T1000 (cell line): Measurements from ENCODE around the gene DUSP16.
"Not testable (repeated sequence)": the region's sequence is repeated elsewhere in the genome, so short reads cannot be mapped to it uniquely, and the experiment has no call there.

Experiments
- DNase-seq: peaks from one replicate; lab custom pipeline; 2025; ENCODE audit warnings: mixed read lengths; lab: John Stamatoyannopoulos, UW

Gene DUSP16

DNA sequence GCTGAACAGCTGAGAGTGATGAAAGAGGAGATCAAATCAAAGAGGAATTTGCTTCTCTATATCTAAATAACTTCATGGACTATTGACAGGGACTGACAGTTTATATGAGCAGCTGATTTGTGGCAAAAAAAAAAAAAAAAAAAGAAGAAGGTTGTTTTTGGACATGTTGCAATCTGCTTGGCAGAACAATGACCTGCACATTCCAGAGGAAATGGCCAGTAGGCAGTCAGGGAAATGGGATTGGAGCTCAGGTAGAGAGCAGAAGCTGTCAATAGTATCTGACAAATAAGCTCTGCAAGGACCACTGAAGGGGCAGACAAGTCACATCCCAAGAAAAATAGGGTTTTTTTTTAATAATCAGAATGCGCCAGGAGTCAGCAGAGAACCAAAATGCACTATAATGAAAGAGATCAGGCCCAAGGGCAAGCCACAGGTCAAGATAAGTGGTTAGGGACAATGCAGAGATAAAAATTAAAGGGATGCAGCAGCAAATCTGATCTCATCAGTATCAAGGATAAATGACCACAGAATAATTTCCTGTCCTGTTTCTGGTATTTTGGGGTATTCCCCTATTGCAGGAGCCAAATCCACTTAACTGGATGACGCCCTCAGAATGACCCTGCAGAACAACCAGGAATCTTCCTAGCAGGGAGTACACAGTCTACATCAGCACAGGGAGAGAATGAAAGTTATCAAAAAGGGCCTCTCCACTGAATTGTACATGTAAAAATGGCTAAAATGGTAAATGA, 22.6 kb upstream of the DUSP16 start:
- no peak for DNase-seq

DNA sequence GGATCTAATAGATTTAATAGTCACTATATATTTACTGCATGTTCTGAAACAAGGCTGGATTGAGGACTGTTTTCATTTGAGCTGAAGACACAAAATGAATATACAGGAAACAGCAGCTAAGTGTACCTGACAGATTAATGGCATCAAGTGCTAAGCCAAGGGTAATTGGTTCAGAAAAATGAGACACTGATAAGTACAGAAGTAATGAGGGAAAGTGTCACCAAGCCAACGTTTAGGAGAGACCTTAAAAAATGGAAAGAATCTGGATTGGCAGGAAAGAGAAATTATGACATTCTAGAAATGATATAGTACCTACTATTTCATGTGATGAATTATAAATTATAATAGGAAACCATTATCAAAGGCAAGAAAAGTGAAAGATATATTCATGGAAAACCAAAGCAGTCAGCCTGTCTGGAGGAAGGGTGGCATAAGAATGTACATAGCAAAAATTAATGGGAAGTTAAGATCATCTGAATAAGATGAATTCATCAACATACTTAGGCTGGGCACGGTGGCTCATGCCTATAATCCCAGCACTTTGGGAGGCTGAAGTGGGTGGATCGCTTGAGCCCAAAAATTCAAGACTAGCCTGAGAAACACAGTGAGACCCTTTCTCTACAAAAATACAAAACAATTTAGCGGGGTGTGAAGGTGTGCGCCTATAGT, 21.0 kb upstream of the DUSP16 start:
- no peak for DNase-seq

DNA sequence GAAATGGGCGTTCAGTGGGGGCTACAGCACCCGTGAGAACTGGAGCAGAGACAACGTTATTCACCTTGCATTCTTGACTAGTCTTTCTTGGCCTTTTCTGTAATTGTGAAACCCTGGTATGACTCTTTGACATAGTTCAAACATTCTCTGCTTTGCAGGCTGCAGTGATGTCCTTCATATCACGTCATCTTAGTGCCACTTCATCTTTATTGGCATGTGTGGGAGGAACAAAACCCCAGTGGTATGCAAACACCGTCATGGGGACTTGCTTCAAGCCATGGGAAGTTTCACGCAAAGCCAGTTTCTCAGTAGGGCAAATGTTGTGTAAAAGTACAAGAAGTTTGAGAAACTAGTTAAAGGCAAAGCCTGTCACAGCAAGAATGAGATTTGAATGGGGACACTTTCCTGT, 20.2 kb upstream of the DUSP16 start:
- no peak for DNase-seq

DNA sequence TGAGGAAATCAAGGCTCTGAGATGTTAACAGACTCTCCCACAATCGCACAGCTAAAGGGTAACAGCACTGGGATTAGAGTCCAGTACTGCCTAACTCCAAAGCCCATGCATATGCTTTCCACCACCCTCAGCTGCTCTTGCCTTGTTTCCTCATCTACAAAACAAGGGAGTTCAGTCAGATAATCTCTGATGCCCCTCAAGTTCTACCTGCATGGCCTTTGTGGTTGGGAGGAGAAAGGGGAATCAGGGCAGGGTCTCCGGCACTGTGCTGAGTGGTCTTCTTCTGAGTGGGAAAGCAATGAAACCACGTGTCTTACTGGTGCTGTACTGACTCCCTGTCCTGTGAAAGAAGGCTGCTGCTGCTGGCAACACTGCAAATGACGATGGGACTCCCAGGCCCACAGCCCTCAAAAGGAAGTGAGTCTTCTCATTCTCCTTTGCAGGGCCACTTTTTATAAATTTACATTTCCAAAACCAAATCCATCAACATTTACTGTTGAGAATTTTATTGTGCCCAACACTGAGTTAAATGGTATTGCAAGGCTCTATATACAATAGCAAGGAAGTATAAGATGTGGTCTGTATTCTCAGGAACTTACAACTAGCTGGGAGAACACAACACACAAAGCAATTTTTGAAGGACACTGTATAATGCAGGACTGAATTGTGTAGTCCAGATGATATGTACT, 19.7 kb upstream of the DUSP16 start:
- DNase-seq = no peak

DNA sequence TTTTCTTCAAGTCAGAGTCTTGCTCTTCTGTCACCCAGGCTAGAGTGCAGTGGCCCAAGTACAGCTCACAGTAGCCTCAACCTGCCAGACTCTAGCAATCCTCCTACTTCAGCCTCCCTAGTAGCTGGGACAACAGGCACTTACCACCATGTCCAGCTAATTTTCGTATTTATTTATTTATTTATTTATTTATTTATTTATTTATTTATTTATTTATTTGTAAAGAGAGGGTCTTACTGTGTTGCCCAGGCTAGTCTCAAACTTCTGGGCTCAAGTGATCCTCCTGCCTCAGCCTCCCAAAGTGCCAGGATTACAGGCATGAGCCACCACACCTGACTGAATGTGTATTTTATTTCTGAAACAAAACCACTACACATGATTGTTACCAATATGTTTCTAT, 18.1 kb upstream of the DUSP16 start:
- not testable (repeated sequence) for DNase-seq

DNA sequence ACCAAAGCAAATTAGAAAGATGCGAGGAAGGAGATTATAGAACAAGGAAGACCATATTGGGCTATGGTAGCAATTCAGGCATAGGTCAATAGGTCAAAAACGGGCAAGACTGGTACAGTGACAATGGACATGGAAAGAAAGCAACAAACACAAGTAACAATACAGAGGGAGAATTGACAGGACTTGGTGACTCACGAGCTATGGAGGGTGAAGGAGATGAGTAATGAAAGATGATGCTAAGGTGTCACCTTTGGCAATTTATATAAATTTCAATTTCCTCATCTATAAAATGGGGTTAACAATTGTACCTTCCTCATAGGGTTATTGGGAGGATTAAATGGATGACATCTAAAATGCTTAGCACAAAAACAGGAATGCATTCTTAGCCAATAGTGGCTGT, 15.1 kb upstream of the DUSP16 start:
- no peak for DNase-seq

DNA sequence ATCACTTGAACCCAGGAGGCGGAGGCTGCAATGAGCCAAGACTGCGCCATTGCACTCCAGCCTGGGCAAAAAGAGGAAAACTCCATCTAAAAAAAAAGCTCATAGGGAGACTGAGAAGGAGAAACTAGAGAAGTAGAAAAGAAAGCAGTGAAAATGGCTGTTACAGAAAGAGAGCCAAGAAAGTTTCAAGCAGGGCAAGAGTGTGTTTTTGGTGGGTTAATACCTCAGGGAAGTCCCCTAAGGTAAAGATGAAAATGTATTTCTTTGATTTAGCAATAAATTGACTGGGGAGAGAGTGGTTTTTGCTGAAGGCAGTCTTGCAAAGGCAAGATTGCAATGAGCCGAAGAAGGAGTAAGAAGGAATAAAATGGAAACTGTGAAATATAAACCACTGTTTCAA, 10.0 kb upstream of the DUSP16 start:
- no peak for DNase-seq

DNA sequence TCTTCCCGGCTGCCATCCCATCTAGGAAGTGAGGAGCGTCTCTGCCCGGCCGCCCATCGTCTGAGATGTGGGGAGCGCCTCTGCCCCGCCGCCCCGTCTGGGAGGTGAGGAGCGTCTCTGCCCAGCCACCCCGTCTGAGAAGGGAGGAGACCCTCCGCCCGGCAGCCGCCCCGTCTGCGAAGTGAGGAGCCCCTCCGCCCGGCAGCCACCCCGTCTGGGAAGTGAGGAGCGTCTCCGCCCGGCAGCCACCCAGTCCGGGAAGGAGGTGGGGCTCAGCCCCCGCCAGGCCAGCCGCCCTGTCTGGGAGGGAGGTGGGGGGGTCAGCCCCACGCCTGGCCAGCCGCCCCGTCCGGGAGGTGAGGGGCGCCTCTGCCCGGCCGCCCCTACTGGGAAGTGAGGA, 3.3 kb upstream of the DUSP16 start:
- DNase-seq = not testable (repeated sequence)

DNA sequence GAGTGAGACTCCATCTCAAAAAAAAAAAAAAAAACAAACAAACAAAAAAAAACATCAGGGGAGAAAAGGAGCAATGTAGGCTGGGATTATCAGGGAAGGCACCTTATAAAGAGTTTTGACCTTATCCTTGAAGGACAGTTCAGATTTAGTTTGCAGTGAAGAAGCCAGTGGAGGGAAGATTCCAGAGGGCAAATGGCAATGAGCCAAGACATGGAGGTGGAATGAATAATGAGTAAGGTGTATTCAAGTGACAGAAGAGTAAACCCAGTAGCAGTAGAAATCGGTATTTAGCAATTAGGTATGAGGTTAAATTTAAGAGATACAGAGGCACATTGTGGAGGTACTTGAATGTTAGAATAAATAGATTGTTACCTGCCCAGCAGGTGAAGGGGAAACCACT, 2.2 kb upstream of the DUSP16 start:
- no peak for DNase-seq

DNA sequence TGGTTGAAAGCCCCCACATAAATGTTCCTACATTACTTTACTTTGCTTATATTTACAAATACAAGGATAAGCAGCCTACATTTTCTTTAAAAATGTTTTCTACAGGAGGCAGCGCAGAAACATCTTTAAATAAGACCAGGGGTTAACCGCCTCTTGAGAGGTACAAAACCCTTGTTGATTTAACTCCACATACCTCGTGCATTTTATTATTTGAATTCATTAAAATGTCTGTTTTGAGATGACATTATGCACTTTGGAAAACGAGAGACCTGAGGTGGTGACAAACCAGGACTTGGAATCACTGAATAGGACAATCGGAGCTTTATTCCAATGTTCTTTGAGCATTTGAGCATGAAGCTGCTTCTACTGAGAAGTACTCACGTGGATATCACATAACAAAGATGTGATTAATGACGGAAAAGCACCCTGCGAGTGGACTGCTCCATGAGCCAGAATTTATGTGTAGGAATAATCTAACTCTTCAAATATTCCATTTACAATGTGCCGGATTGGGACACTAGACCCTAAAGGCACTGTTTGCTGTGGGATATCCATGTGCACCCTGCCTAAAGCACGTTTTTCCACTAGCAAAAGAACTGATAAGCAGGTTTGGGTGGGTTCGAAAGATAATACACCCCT, 746 bp upstream of the DUSP16 start:
- no peak for DNase-seq

DNA sequence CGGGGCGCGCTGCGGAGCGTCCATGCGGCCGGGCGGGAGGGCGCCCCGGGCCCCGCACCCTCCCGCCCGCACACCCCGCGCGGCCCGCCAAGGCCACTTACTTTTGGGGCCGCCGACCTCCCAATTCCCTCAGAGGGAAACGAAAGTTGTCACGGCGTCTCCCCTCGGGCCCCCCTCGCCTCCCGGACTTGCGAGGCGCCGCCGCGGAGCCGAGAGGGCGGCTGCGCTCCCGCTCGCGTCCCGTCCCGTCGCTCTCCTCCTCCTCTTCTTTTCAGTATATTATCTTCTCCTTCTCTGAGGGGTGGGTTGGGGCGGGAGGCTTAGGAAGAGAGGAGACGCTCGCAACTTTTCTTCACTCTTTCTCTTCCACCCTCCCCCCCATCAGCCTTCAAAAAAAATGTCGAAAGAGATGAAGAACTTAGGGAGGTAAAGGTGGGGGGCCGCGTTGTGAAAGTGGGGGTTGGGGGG, 613 bp downstream of the DUSP16 start:
- DNase-seq = no peak

DNA sequence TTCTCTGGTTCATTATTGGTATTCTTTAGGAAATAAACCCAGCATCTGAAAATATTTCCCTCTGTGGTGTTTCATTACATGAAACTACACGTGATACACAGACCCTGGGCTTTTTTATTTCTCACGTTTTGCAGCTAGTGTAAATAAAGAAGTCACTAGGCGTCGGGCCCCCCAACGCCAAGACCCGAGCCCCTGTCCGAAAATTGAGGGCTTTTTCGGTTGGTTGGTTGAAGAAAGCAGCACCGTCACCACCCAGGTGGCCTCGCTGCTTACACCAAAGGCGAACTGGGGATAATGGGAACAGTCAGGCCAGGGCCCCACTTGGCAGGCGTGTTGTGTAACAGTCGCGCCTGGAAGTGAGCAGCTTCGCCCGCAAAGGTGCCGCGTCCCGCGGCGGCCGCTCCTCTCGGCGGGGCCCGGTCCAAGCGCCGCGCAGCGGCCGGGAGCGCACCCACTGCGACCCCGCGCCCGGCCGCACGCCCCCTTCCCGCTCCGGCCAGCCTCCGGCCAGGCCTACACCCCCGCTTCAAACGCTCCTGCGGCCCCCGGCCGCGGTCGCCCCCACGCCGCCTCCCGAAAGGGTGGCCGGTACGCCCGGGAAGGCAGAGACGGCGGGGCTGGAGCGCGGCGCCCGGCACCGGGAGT, 1.2 kb downstream of the DUSP16 start:
- no peak for DNase-seq

DNA sequence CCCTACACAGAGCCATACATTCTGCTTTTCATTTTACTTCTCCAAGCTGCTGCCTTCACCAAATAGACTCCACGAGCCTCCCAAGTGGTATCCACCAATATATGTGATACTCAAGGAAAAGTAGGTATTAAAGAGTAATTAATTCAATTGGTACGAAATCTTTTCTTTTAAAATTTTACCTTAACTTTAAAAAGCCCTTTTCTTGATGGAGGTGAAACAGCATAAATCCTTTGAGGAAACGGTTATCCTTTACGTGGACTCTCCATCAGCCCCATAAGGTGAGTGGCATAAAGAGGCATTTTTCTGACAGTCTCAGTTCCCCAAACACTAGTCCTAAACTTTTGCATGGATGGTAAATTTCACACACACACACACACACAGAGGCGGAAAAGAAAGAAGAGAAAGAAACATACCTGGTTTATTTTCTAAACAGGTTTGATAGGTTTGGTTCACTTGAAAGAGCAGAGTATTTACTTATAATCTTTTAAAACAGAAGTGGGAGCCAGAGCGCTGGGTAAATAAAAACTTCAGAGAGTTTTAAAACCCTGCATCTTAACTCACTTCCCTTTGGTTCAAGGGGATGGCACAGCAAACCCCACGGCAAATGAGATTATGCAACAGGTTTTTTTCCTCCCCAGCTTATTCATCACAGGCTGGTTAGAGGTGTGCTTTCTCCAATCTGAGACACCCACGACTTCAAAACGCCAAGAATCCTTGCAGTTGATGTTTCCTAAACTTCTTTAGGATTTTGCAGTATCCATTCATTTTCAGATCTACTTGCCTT, 1.9 kb downstream of the DUSP16 start:
- no peak for DNase-seq

DNA sequence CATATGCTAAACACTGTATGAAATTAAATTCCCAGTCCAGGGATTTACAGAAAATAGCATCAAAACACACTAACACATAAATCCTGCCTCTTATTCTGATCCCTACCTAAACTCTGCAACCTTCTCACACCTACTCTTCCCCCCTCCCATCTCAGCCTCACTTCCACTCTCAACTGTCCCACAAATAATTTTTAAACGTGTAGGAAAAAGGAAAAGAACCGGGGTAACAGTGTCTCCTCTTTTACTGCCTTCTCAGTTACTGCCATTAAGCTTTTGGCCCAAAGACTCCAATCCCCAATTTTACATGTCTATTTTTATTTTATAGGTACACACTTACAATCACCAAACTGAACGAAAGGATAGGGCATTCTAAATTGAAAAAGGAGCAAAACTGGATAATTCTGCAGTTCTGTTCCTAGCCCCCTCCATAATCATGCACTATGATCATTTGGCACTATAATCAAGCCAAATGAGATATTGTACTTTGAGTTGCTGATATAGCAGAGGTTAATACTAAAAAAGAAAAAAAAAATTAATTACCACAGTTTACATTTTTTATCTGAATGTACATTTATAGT, 2.9 kb downstream of the DUSP16 start:
- no peak for DNase-seq

DNA sequence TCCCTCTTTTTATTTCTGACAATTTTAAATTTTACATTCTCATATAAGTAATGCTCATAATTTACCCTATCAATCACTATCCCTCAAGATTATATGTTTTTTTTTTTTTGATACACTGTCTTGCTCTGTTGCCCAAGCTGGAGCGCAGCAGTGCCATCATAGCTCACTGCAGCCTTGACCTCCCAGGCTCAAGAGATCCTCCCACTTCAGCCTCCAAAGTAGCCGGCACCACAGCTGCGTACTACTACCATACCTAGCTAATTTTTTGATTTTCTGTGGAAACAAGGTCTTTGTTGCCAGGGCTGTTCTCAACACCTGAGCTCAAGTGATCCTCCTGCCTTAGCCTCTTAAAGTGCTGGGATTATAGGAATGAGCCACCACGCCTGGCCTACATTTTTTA, 4.4 kb downstream of the DUSP16 start:
- DNase-seq = no peak

DNA sequence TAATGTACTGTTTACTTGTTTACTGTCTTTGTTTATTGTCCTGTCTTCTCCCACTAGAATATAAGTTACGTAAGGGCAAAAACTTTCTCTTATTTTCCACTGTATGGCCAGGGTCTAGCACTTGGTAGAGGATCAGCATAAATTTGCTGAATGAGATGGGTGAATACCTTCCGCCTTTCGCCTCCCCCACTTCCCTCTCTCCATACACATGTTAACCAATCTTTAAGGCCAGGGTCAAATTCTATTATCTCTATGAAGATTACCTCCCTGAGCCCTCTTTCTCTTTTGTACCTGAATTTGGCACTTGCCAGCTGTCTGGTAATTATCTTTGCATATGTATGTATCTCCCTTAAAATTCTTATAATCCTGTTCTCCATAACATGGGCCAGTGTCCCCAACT, 4.9 kb downstream of the DUSP16 start:
- no peak for DNase-seq

DNA sequence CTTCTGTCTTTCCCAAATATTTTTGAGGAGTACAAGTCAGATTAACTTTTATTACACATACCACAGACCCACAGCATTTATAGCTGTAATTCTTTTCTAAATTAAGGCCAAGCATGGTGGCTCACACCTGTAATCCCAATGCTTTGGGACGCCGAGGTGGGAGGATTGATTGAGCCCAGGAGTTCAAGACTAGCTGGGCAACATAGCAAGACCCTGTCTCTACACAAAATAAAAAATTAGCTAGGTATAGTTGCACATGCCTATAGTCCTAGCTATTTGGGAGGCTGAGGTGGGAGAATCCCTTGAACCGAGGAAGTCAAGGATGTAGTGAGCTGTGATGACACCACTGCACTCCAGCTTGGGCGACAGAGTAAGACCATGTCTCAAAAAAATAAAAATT, 7.0 kb downstream of the DUSP16 start:
- no peak for DNase-seq

DNA sequence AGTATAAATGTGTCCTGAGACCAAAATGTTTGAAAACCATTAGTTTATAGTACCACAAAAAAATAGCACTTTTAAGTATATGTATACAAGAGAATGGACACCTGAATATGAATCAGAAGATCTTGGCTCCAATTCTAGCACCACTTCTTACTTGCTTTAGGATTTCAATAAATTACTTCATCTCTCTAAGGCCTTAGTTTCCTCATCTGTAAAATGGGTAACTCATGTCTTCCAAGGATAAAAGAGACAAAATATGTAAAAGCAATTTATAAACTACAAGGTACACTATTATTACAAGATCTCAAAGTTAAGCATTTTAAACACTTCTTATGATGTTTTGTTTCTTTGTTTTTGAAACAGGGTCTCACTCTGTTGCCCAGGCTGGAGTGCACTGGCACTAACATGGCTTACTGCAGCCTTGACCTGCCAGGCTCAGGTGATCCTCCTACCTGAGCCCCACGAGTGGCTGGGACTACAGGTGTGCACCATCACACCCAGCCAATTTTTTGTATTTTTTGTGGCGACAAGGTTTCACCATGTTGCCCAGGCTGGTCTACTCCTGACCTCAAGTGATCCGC, 9.4 kb downstream of the DUSP16 start:
- DNase-seq = no peak

DNA sequence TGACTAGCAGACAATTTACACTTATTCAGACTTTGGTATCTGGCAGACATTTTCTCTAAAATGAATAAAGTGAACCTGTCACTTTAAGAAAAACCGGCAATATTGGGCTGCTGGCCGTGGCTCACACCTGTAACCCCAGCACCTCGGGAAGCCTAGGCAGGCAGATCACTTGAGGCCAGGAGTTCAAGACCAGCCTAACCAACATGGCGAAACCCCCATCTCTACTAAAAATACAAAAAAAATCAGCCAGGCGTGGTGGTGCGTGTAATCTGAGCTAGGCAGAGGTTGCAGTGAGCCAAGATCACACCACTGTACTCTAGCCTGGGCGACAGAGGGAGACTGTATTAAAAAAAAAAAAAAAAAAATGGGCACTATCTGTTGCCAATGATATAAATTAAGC, 11.5 kb downstream of the DUSP16 start:
- no peak for DNase-seq

DNA sequence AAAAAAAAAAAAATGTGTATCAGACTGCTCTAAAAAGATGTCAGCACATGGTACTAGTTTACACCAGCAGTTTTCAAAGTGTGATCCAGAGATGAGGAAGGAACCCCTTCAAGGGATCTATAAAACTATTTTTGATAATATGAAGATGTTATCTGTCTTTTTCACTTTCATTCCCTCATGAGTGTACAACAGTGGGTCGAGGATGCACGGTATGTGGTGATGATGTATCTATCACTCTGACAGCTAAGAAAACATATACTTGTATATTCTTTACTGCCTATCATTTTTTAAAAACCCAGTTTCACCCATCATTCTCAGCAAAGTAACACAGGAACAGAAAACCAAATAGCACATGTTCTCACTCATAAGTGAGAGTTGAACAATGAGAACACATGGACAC, 12.4 kb downstream of the DUSP16 start:
- DNase-seq = no peak

DNA sequence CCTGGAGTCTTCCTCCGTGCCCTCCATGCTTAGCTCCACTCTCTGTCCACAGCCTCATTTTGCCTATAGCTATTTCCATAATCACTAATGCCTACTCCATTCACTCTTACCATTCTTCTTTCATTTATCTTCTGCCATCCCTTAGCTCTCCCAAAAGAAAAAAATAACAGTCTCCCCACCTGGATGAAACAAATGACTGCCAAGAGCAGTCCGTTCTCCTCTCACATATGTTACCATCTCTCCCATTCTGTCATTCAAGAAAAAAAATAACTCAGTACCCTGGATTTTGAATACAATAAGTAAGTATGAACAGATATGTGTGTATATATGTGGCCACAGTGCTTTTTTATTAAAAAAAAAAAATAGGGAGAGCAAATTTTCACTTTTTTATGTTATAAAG, 13.2 kb downstream of the DUSP16 start:
- no peak for DNase-seq
